Stimulated activated CD4-positive, alpha-beta T cell treated with anti-CD3 and anti-CD28 coated beads, Interleukin-15, amount 100 ng/mL, for 24 hours (primary cell): Measurements from ENCODE around the gene CNOT6L.
"Not testable (repeated sequence)": the region's sequence is repeated elsewhere in the genome, so short reads cannot be mapped to it uniquely, and the experiment has no call there.

Experiments
- DNase-seq: peaks from one replicate; pipeline ENCODE4 v3.0.0-alpha.2; 2020

The CNOT6L gene

GRCh38 chr4:77777135-77777807 is 41.9 kb downstream of the CNOT6L start:
- DNase-seq = no peak

GRCh38 chr4:77776182-77777134 is 42.7 kb downstream of the CNOT6L start:
- DNase-seq = no peak

- no peak for DNase-seq
Measured at GRCh38 chr4:77773101-77773500, 46.1 kb downstream of the CNOT6L start.

GRCh38 chr4:77771566-77771965 is 47.6 kb downstream of the CNOT6L start:
- DNase-seq = no peak

DNA sequence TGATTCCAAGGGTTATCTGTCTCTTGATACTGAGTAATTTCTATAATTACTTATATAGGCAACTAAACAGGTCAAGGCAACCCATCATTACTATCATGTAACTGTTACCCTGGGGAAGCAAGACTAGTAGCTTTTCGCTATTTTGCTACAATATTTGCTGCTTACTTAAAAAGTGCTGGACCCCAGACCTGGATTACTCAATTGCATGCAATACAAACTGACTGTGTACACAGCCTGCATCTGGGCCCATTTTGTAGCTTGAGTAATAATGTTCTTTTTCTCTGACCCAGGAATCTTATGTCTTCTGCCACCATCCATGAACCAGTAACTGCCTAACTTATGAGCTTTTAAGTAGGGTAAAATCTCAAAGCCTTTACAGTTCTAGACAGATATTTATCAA is 53.4 kb downstream of the CNOT6L start:
- DNase-seq = no peak

- no peak for DNase-seq
Measured at GRCh38 chr4:77762531-77762930, 56.6 kb downstream of the CNOT6L start.

GRCh38 chr4:77761595-77761994 is 57.6 kb downstream of the CNOT6L start:
- DNase-seq = no peak

DNA sequence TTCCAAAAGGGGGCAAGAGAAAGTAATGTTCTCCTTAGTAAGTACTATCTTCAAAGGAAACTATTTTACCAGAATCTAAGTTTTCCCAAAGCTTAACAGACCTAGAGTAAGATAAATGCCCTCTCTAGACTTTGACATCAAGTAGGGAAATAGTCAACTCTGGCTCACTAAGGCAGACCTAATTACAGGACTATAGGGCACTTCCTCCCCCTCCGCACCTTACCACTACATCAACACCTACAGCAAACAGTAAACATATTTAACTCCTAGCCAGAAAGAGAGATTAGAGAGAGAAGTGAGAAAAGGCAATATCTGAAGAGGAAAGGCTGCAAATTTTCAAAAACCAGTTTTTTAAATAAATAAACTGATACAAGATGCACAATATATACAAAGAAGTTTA is 60.4 kb downstream of the CNOT6L start:
- DNase-seq = no peak

GRCh38 chr4:77751764-77752163 is 67.4 kb downstream of the CNOT6L start:
- no peak for DNase-seq

DNA sequence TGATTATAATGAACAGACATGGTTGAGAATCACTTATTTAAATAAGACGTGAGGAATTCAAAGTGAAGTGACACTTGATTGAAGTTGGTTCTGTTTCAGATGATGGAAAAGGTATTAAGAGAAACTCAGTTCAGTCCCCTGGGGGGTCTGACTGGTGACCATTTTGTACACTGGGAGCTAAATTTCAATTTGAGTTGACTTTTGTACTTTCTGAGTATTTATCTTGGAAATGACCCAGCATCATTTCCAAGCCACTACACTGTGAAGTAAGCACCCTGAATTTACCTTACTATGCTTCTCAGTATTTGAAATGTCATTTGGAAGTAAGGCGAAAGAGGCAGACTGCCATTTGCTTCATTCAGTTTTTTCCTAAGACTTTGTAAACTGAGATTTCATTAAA is 73.4 kb downstream of the CNOT6L start:
- no peak for DNase-seq

DNA sequence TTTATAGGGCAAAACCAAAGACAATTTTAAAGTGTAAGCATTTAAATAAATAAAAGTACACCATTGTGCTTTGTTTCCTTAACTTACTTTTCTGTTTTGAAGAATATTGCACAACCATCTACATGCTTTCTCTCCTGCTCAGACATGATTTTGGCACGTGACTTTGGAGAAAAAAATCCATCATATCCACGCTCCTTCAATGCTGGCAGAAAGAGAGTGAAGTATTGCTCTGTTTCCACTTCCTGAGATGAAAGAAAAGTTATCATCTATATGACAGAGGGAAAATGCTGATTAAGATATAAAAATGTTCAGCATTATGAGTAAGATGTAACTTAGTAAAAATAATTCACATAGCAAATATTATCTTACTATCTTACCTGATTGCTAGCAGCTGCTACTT is 77.1 kb downstream of the CNOT6L start:
- DNase-seq = no peak

GRCh38 chr4:77740480-77740879 is 78.7 kb downstream of the CNOT6L start:
- DNase-seq = no peak

GRCh38 chr4:77734928-77735327 is 84.2 kb downstream of the CNOT6L start:
- peak; percentile 32 for DNase-seq

GRCh38 chr4:77731656-77732055 is 87.5 kb downstream of the CNOT6L start:
- no peak for DNase-seq

DNA sequence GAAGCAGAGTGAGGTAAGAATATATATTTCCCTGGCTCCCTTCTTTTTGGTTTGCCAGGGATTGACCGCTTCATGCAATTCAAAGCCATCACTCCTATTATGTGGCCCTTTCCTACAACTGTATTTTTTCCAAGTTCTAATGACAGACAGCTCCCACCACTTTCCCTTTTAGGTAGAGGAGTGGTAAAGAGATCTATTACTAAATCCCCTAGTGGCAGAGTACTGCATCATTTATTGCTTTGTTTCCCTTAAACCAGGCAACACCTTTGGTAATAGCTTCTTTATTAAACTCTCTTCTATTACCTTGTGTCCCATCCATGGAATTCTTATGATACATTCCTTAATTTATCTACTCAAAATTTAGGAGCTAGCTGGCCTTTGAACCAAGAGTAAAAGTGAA is 90.7 kb downstream of the CNOT6L start:
- DNase-seq = no peak

DNA sequence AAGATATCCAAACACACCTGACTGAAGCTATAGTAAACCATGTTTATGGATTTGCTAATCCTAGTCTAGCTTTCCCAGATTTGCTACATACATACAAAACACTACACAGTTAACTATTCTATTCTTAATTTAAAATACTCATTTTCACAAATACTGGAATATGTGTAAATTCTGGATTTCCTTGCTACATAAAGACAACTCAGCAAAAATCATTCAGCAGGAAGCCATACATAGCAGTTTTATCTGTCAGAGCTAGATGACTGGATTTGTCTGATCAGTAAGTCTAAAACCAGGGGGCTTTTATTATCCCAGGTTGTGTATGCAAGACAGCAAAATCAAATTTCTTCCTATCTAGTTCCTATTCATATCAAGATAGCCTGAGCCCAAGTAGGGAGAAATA is 98.1 kb downstream of the CNOT6L start:
- DNase-seq = no peak

DNA sequence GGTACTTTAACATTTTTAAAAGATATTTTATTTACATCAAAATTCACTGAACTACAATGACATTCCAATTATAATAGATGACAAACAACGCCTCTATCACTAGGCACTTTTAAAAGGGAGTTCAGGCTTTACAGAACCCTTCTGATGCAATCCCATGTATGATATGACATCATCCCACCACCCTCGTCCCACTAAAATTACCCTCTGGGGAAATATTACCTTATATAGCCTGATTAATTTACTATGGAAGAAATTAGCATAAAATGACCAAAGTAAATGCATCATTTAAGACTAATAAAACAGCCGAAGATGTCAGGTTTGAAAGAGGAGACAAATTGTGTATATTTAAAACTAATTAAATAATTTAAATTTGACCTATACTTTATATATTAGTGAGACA is 100.7 kb downstream of the CNOT6L start:
- DNase-seq = not testable (repeated sequence)

DNA sequence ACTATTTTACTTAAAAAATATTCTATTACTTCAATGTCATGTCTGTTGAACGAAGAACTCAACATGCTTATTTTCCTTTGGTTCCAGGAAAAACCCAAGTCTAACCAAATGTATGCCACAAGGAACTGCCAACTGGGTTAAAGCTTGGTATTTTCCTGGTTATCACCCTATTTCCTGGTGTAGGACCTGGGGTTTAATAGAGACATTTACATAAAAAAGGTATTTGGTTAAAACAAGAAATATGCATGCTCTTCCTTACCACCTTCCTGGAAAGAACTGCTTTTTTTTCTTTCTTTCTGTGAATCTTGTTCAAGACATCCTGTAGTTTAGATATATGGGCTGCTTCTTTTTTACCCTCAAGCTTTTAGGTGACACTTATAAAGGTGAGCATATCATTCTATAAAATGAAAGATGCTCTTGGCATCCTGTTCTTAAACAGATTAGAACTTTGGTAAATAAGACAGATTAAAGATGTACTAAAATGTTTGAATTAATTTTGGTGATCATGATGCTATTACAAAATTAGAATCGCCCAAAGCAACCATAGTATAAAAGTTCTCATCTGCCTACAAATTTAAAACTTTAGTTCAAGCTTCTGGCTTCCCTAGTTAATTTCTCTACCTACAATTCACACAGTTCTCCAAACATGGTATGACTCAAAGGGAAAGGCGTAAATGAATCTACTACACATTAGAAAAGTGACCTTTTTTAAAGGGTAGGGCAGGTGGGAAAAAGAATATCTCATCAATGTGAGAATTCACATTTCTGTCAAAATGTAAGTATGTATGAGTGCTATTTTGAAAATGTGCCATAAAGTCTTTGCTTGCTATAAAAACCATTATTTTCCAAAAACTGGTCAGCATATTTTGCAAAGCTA is 103.5 kb downstream of the CNOT6L start:
- DNase-seq = no peak

GRCh38 chr4:77714514-77714913 is 104.7 kb downstream of the CNOT6L start:
- DNase-seq = no peak

DNA sequence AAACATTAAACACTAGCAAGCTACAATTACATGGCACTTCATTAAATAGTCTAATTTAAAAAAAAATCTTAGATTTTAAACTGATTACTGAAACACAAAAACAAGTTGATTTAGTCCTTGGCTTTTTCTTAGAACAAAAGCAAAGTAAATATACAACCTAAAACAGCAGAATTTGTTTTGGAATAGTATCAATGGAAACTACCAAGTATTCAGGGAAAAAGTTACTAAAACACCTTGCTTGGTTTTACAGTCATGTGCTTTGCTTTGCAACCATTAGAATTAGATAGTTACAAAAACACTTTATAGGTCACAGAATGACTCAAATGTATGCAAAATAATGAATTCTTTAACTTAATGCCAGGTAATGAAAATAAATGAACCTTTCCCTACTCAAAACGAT is 105.3 kb downstream of the CNOT6L start:
- no peak for DNase-seq

DNA sequence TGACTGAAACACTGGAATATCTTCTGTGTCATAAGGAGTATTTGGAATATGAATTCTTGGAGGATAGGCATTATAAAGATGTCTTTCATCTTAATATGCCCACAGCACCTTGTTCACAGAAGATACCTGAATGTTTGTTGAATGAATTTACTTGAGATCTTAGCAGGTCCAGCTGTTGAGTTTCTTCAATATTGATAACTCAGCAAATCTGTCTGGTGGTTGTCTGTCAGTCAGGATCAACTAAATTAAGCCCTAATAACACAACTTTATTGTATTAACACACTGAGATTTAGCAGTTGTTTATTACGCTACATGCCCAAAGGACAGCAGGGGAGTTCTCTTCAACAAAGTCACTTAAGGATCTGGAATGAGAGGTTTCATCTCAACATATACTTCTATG is 106.5 kb downstream of the CNOT6L start:
- no peak for DNase-seq

- DNase-seq = no peak
Measured at GRCh38 chr4:77711469-77711868, 107.7 kb downstream of the CNOT6L start.

DNA sequence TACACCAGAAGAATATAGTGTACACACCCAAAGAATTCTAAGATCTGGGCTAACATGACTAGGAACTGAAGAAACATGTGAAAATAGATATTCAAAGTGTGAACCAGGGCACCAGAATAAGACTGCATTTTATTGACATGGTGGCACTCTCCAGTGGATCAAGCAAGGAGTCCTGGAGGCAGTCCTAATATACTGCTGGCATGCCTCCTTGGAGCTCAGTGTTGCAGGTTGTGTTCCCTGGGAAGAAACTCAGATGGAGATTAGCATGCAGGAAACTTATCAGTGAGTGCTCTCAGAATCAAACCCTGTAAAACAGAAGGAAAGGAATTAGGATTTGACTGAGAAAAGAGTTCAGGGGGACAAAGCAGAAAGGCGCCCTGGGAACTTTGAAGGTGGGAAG is 108.5 kb downstream of the CNOT6L start:
- no peak for DNase-seq
